Posterior vena cava (tissue), 2 donors: ENCODE results near the gene RCAN2. TPM values are rescaled to one million over a fixed set of nuclear protein-coding genes. Genes with fewer than 3 reads are reported as not detected.

Experiments
- DNase-seq: peaks from one replicate; pipeline ENCODE4 v3.0.0-alpha.2; 2020; ENCODE audit warnings: low spot score
- intact Hi-C, 2 donors: fragments of 100-400 bp; cut with DNase I; formaldehyde crosslinking; loops; one replicate each; pipeline versions ENCODE4 v1.14.1 to v1.14.2; 2022 to 2023
- total RNA-seq, 2 donors: library from RNA; stranded (reverse); fragmentation: NEBNext Ultra II Directional; extraction: Animal tissue kit (Norgen Biotek cat#: 25700); gene quantifications; one replicate each; pipeline ENCODE4 v1.2.1, GENCODE V29; 2021
- donor health status: DM: yes; HTN: yes; CAD: no.
- donor health status: DM: yes; HTN: yes; CAD: no.

Gene RCAN2
- total RNA-seq, 2 donors from 2014 or later, result 35.4 to 69.6 TPM

DNA sequence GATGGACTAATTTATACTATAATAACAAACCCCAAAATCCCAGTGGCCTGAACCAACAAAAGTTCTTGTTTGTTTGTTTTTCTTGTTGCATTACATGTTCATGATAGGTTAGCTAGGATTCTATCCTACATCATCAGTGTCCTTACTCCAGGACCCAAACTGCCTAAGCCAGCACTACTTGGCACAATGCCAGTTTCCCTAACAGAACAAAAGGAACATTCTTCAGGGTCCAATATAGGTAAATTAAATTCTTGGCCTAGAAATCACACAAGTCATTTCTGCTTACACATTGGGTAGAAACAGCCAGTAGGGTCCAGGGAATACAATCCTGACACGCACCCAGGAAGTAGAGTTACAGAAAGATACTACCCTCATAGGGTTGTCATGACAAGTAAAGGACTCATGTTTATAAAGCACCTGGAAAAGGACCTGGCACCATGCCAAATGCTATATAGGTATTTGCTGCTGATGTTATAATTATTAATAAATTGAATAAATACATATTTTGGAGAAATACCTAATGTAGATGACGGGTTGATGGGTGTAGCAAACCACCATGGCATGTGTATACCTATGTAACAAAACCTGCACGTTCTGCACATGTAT, 38.8 kb downstream of the RCAN2 start:
- no peak for DNase-seq
- intact Hi-C loops, result no loop called here

DNA sequence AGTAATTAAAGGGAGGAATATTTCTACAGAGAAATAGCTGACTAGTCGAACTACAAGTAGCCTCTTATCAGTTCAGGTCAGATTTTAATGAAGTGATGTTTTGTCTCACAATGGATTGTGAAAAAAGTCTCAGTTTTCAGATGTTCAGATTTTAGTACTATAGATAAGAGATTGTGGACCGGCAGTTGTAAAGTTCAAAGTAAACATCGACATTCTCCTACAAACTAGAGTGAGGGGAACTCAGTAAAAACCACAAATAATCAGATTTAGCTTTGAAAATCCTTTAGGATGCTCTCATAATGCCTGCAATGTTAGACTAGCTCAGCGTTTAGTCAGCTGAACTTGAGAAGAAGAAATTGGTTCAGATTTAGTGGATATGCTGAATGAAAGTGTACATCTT, 39.9 kb downstream of the RCAN2 start:
- no peak for DNase-seq
- intact Hi-C loops, result no loop called here

DNA sequence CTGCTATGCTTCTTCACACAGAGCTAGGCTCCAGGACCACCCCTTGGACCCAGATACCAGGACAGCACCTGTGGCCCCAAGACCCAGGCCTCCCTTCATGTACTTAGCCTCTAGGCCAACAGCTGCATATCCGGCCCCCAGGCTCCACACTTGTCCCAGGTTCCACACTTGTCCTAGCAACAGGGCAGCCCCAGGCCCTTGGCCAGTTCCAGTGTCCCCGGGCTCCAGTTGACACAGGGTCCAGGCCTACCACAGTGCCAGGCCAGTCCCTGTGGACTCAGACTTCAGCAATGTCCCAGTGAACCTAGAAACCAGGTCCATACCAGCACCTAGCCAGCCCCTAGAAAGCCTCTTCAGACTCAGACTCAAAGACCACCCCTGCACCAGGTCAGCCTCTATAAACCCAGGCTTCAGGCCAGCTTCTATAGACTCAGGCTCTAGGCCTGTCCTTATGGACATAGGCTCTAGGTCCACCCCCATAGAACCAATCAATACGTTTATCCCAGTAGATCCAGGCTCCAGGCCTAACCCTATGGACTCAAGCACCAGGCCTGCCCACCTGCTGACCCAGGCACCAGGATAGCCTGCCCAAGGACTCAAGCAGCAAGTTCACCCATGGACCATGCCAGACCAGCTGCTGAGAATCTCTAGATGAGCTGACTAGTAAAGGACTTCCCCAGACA, 46.3 kb downstream of the RCAN2 start:
- intact Hi-C loops, result no loop called here

GRCh38 chr6:46443623-46444022, 47.6 kb downstream of the RCAN2 start:
- intact Hi-C loops, result no loop called here

More for the DNA sequence above, 46.3 kb downstream of the RCAN2 start:
- no peak for DNase-seq

DNA sequence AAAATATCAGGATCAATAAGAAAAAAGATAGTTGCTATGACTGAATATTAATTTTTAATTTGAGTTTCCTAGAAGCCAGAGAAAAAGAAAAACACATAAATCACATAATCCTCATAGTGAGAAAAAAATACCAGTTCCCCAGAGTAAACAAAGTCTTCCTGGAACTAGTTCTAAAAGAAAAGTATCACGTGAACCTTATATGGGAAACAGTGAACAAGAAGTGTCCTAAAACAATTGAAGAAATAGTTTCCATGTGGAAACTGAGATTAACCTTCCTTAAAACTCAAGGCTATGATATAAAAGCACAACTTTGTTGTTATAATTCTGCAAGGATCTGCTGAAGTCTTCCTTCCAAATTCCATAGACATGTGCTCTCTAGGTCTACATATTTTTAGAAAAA, 50.6 kb downstream of the RCAN2 start:
- intact Hi-C loops, result no loop called here
- DNase-seq, result no peak

More at GRCh38 chr6:46443623-46444022, 47.6 kb downstream of the RCAN2 start:
- DNase-seq, result no peak

DNA sequence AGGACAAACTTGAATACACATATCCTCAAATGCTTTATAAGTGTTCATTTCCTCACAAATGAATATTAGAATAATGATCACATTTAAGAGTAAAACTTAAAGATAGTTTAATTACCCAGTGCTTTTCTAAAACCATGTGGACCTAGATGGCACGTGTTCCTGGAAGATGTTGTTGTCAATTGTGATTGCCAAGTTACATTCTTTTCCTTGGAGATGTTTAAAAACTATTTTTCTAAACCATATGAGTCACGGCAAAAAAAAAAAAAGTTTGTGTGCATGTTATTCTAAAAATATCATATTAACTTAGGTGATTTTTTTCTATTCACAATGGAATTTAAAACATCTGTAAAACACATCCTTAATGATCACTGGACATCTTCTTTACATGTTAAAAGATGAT, 51.1 kb downstream of the RCAN2 start:
- DNase-seq, result no peak
- intact Hi-C loops, result no loop called here

- intact Hi-C loops, result no loop called here
- no peak for DNase-seq
These were observed 53.0 kb downstream of the RCAN2 start for GRCh38 chr6:46438245-46438644.

GRCh38 chr6:46437671-46438221, 53.5 kb downstream of the RCAN2 start:
- intact Hi-C loops, result no loop called here

GRCh38 chr6:46422619-46423018, 68.6 kb downstream of the RCAN2 start:
- intact Hi-C loops, result loop anchor here (5.0 to 10.0 kb wide), 3 partner anchors 62 to 205 kb away; no protein-coding TSS in a partner anchor
- DNase-seq, result no peak

More at GRCh38 chr6:46437671-46438221, 53.5 kb downstream of the RCAN2 start:
- DNase-seq, result no peak

DNA sequence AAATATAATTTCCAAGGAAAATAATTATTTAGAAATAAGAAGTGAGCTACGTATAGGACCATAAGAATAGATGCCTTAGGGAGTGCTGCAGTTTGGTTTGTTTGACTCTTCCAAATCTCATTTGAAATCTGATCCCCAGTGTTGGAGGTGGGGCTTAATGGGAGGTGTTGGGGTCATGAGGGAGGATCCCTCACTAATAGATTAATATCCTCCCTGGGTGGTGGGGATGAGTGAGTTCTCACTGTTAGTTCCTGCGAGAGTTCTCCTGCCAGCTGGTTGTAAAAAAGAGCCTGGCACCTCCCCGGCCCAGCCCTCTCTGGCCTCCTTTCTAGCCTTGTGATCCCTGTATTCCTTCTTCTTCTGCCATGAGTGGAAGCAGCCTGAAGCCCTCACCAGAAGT, 69.3 kb downstream of the RCAN2 start:
- DNase-seq, result no peak
- intact Hi-C loops, result loop anchor here (2.0 to 10.0 kb wide), 4 partner anchors 63 to 205 kb away; partner anchors contain the start of gene RCAN2 (in 1 of the 2)

DNA sequence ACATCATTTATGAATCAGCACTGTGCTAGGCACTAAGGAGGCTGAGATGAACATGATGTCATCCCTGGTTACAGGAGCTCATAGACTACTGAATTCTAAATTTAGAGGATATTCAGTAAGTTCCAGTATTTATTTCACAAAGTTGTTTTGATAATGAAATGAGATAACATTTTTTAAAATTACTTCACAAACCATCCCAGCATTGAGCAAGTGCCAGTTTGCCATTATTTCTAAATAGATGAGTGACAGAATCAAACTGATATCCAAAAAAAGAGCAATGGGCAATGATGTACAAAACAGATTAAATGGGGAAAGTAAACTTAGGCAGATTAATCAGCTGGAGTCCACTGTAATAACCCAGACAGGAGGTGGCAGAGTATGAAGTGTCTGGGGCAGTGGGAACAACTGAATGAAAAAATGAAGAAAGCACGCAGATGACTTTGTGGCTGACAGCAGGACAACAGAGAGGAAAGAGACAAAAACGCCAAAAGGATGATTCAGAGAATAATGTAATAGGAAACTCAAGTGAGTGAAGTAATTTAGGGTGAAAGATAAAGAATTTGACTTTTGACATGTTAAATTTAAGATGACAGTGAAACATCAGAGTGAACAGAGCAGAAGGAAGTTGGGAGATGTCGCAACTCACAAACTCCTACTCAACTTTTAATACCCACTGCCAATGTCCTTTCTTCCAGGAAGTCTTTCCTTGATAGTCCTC, 70.2 kb downstream of the RCAN2 start:
- no peak for DNase-seq
- intact Hi-C loops, result loop anchor here (2.0 to 10.0 kb wide), 4 partner anchors 64 to 206 kb away; partner anchors contain the start of gene RCAN2 (in 1 of the 2)

- intact Hi-C loops, result loop anchor here (2.0 to 10.0 kb wide), 4 partner anchors 65 to 208 kb away; partner anchors contain the start of gene RCAN2 (in 1 of the 2)
- no peak for DNase-seq
These were observed 71.7 kb downstream of the RCAN2 start for GRCh38 chr6:46419576-46420002.

DNA sequence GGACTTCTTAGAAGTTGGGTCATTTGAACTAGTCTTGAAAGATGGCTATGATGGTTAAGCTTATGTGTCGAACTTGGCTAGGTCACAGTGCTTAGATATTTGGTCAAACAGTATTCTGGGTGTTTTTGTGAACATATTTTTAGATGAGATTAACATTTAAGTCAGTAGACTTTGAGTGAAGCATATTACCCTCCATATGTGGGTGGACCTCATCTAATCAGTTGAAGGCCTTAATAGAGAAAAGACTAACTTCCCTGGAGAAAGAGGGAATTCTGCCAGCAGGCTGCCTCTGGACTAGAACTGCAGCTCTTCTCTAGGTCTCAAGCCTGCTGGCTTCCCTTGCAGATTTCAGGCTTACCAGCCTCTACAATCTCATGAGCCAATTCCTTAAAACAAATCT, 76.9 kb downstream of the RCAN2 start:
- intact Hi-C loops, result loop anchor here in 1 of 2 donors (5.0 kb wide), 2 partner anchors 192 to 322 kb away; no protein-coding TSS in a partner anchor
- no peak for DNase-seq

- no peak for DNase-seq
- intact Hi-C loops, result loop anchor here in 1 of 2 donors (5.0 kb wide), 2 partner anchors 190 to 320 kb away; no protein-coding TSS in a partner anchor
These were observed 78.6 kb downstream of the RCAN2 start for GRCh38 chr6:46412662-46413061.

GRCh38 chr6:46411456-46412197, 79.6 kb downstream of the RCAN2 start:
- no peak for DNase-seq
- intact Hi-C loops, result loop anchor here in 1 of 2 donors (5.0 kb wide), 2 partner anchors 189 to 319 kb away; no protein-coding TSS in a partner anchor

DNA sequence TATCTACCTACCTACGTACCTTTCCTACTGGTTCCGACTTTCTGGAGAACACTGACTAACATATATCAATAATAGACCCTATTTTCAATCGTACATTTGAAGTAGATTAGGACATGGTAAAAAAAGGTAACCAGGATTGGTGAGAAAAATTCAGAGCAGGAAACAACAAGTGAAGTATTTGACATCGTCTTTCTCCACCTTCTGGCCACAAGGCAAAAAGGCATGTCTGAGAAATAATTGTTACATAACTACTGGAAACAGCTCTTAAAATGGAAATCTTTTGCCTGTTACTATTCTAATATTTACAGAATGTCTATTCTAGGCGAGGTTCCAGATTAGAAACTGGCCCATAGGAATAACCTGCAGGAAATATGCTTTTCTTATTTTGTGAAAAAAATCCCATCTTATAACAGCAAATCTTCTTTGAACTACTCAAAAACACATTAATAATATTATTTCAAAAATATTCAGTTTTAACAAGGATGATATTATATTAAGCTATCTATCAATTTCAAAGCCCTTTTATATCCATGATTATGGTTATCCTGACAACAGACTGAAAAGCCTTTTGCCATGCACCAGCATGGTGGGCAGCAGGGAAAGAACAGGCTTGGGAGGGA, 80.8 kb downstream of the RCAN2 start:
- DNase-seq, result no peak
- intact Hi-C loops, result loop anchor here in 1 of 2 donors (5.0 kb wide), 2 partner anchors 188 to 318 kb away; no protein-coding TSS in a partner anchor

GRCh38 chr6:46407776-46408530, 83.3 kb downstream of the RCAN2 start:
- no peak for DNase-seq
- intact Hi-C loops, result no loop called here

GRCh38 chr6:46407246-46407645, 84.0 kb downstream of the RCAN2 start:
- no peak for DNase-seq
- intact Hi-C loops, result no loop called here
